Measurements from ENCODE around the gene SDC1.

SDC1 gene

GRCh38 chr2:20156076-20156759 lies 68.7 kb downstream of the SDC1 start:
- no peaks in the 10 kb centered on the region; the same call in 1 of the 2 replicates for H3K4me1 ChIP-seq (ENCODE audit: control insufficient read depth, insufficient read depth, low read length)
- no peaks in the 10 kb centered on the region for H3K27me3 ChIP-seq (ENCODE audit: control insufficient read depth, insufficient read depth, low read length)
- DNase-seq (ENCODE audit: low read depth, low spot score): no peak
- no CpG with 5 or more reads among the region's 3 CpGs for WGBS (ENCODE audit: insufficient coverage, insufficient read length)
- no peaks in the 10 kb centered on the region for H3K36me3 ChIP-seq (ENCODE audit: control insufficient read depth, insufficient read depth, low read length)
- H3K4me3 ChIP-seq (ENCODE audit: low read length): no peak overlapping the region
- H3K9me3 ChIP-seq (ENCODE audit: control insufficient read depth, insufficient read depth, low read length): no peaks in the 10 kb centered on the region
- no peak overlapping the region for H3K27ac ChIP-seq (ENCODE audit: low read length)

DNA sequence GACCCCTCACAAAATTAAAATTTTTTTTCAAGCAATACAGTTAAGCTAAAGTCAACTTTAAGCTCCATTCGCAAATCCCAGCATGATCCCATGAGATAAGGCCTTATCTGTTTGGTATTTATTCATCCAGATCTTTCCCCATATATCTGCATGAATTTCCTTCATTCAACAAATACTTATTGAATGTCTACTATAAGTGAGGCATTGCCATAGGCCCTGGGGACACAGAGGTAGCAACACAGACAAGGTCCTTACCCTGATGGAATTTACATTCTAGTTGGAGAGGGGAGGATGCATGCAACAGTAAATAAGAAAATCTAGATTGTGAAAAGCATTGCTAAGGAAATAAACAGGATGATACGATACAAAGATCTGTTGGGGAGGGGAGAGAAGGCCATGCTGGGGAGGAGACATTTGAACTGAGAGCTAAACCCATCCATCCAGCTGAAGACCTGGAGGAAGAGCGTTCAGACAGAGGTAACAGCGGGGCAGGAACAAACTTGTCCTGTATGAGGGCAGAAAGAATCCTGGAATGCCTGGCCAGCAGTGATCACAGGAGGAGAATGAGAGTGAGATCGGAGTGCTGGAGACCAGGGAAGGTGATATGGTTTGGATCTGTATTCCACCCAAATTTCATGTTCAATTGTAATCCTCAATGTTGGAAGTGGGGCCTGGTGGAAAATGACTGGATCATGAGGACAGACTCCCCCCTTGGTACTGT lies 71.6 kb downstream of the SDC1 start:
- no peaks in the 10 kb centered on the region; the same call in none of the 2 replicates for H3K4me1 ChIP-seq (ENCODE audit: control insufficient read depth, insufficient read depth, low read length)
- no peaks in the 10 kb centered on the region for H3K36me3 ChIP-seq (ENCODE audit: control insufficient read depth, insufficient read depth, low read length)
- no CpG with 5 or more reads among the region's 5 CpGs for WGBS (ENCODE audit: insufficient coverage, insufficient read length)
- no peak overlapping the region for H3K27ac ChIP-seq (ENCODE audit: low read length)
- H3K9me3 ChIP-seq (ENCODE audit: control insufficient read depth, insufficient read depth, low read length): no peaks in the 10 kb centered on the region
- no peaks in the 10 kb centered on the region for H3K27me3 ChIP-seq (ENCODE audit: control insufficient read depth, insufficient read depth, low read length)
- no peak for DNase-seq (ENCODE audit: low read depth, low spot score)
- H3K4me3 ChIP-seq (ENCODE audit: low read length): no peak overlapping the region

GRCh38 chr2:20150806-20151571 lies 73.9 kb downstream of the SDC1 start:
- no CpG with 5 or more reads among the region's 7 CpGs for WGBS (ENCODE audit: insufficient coverage, insufficient read length)
- no peak overlapping the region for H3K27ac ChIP-seq (ENCODE audit: low read length)
- DNase-seq (ENCODE audit: low read depth, low spot score): no peak
- H3K4me1 ChIP-seq (ENCODE audit: control insufficient read depth, insufficient read depth, low read length): no peaks in the 10 kb centered on the region; the same call in none of the 2 replicates
- H3K9me3 ChIP-seq (ENCODE audit: control insufficient read depth, insufficient read depth, low read length): no peaks in the 10 kb centered on the region
- H3K4me3 ChIP-seq (ENCODE audit: low read length): no peak overlapping the region
- H3K36me3 ChIP-seq (ENCODE audit: control insufficient read depth, insufficient read depth, low read length): no peaks in the 10 kb centered on the region
- H3K27me3 ChIP-seq (ENCODE audit: control insufficient read depth, insufficient read depth, low read length): no peaks in the 10 kb centered on the region

Data from iPS DF 6.9 (cell line).